ENCODE data around the gene WBP4. TPM values are rescaled to one million over a fixed set of nuclear protein-coding genes. Genes with fewer than 3 reads are reported as not detected.
A peak's percentile ranks its signal among the peaks of the same experiment; 100 is the strongest.
"Not testable (repeated sequence)": the region's sequence is repeated elsewhere in the genome, so short reads cannot be mapped to it uniquely, and the experiment has no call there.

The WBP4 gene
- total RNA-seq, 2 donors from 2014 or later = 5.3 to 8.6 TPM

- Histone ChIP-seq H3K27ac (no peak overlapping the region), H3K36me3 (replicated peaks in 1 of 2; ENCODE audit: insufficient read depth in 1 of 2, low read depth in 2 of 2) (no peaks in the 10 kb centered on the region), H3K4me3 (no peak overlapping the region), H3K4me1 (peaks cover 37% of the 10 kb centered on the region), H3K27me3 (no peaks in the 10 kb centered on the region), H3K9me3 (no peaks in the 10 kb centered on the region)
- WGBS, 2 donors = 77 to 78% methylated on average over 3 of the region's 3 CpGs
- ATAC-seq (no peak), DNase-seq (no peak)
- TF ChIP-seq CTCF (IDR thresholded peaks at IDR 0.05) (no peak), POLR2A (IDR thresholded peaks at IDR 0.05) (no peak)
- intact Hi-C loops (cut with DNase I) = no loop called here
Observed at GRCh38 chr13:41127701-41128100, 66.4 kb downstream of the WBP4 start.

- no peaks in the 10 kb centered on the region for H3K27me3 ChIP-seq
- intact Hi-C loops (cut with DNase I) = no loop called here
- ATAC-seq (no peak), DNase-seq (no peak)
- H3K9me3 ChIP-seq = no peaks in the 10 kb centered on the region
- H3K4me1 ChIP-seq = peaks cover 44% of the 10 kb centered on the region
- 83 to 85% methylated on average over 3 of the region's 3 CpGs for WGBS, 2 donors
- no peak overlapping the region for H3K4me3 ChIP-seq
- H3K36me3 ChIP-seq (replicated peaks in 1 of 2; ENCODE audit: insufficient read depth in 1 of 2, low read depth in 2 of 2) = no peaks in the 10 kb centered on the region
- TF ChIP-seq CTCF (IDR thresholded peaks at IDR 0.05) (no peak), POLR2A (IDR thresholded peaks at IDR 0.05) (no peak)
- no peak overlapping the region for H3K27ac ChIP-seq
Observed at GRCh38 chr13:41130356-41130755, 69.0 kb downstream of the WBP4 start.

- ATAC-seq; H3K27ac ChIP-seq; H3K27me3 ChIP-seq; intact Hi-C loops (cut with DNase I); H3K4me3 ChIP-seq; H3K9me3 ChIP-seq; H3K36me3 ChIP-seq (replicated peaks in 1 of 2; ENCODE audit: insufficient read depth in 1 of 2, low read depth in 2 of 2); DNase-seq: not testable (repeated sequence)
- WGBS, 2 donors = 70 to 80% methylated on average over 4 of the region's 4 CpGs
- H3K4me1 ChIP-seq = peaks cover 44% of the 10 kb centered on the region
Observed at GRCh38 chr13:41131189-41131588, 69.9 kb downstream of the WBP4 start.

- ATAC-seq = peak; percentile 17
- Histone ChIP-seq H3K4me3 (peak overlapping the region; percentile 67 to 84), H3K27ac (peak overlapping the region; percentile 39 to 82 (median 75)), H3K4me1 (peaks cover 44% of the 10 kb centered on the region)
- intact Hi-C loops (cut with DNase I); H3K36me3 ChIP-seq (replicated peaks in 1 of 2; ENCODE audit: insufficient read depth in 1 of 2, low read depth in 2 of 2); H3K9me3 ChIP-seq; H3K27me3 ChIP-seq: not testable (repeated sequence)
- WGBS, 2 donors = 24 to 37% methylated on average over 12 to 48 of the region's 48 CpGs
- peak in 3 of 4 donors; percentile 22 to 48 (median 35) for DNase-seq
Observed at GRCh38 chr13:41131660-41132511, 70.6 kb downstream of the WBP4 start.

GRCh38 chr13:41132512-41133152 is 71.3 kb downstream of the WBP4 start, which contains the start of gene KBTBD6:
Gene KBTBD6, minus strand, starts transcription at chr13:41132802. Its CDS starts 291 bp downstream, at chr13:41132511.
- Histone ChIP-seq H3K4me1 (peaks cover 44% of the 10 kb centered on the region), H3K27ac (peak within 1 kb of the TSS; percentile 39 to 82 (median 75)), H3K4me3 (peak within 1 kb of the TSS; percentile 67 to 84), H3K27me3 (no peaks in the 10 kb centered on the region), H3K36me3 (replicated peaks in 1 of 2; ENCODE audit: insufficient read depth in 1 of 2, low read depth in 2 of 2) (no peaks in the 10 kb centered on the region), H3K9me3 (no peaks in the 10 kb centered on the region)
- intact Hi-C loops (cut with DNase I) = no loop called here
- peak; percentile 94 to 97 (median 96) for DNase-seq
- 0% methylated on average over 29 to 45 of the region's 45 CpGs for WGBS, 2 donors
- peak; percentile 9 to 78 (median 75) for TF ChIP-seq POLR2A (IDR thresholded peaks at IDR 0.05)
- TF ChIP-seq CTCF (IDR thresholded peaks at IDR 0.05) = no peak
- peak; percentile 99 for ATAC-seq

MicroRNAs within 50 kb of the gene (microRNA counts, 767-probe panel; counts per million panel counts)
- 0 to 736 counts per million in 2 donors for microRNA hsa-miR-3168

Small RNA genes within 50 kb of the gene (microRNA-seq; reads per million reads assigned to microRNA genes)
- 0 reads per million in 2 donors for gene MIR3168 (ENCODE audit: borderline number of aligned reads in 2 of 2, borderline replicate concordance in 2 of 2)

Small RNA genes within 50 kb of the gene (small RNA-seq; reads per million reads assigned to genes)
- gene MIR3168 = not detected
- not detected for gene RN7SL597P

Other genes with a start within 250 kb of the WBP4 start
- gene ELF1, start 42.2 kb upstream of the WBP4 start, total RNA-seq = 10 to 100 TPM; 40.5 to 61.7 TPM
- 1 to 10 TPM; 1.6 to 4.7 TPM for gene KBTBD6, start 71.3 kb downstream of the WBP4 start, total RNA-seq
- gene KBTBD7, start 133.1 kb downstream of the WBP4 start, total RNA-seq = 1 to 10 TPM; 4.9 to 5.3 TPM
- gene MTRF1, start 202.1 kb downstream of the WBP4 start, total RNA-seq = 10 to 100 TPM; 11.9 to 14.0 TPM
- 10 to 100 TPM; 47.8 to 50.6 TPM for gene NAA16, start 249.8 kb downstream of the WBP4 start, total RNA-seq